Measurements from ENCODE around the gene PIGN.
A peak's percentile ranks its signal among the peaks of the same experiment; 100 is the strongest.
"Not testable (repeated sequence)": the region's sequence is repeated elsewhere in the genome, so short reads cannot be mapped to it uniquely, and the experiment has no call there.

Gene PIGN

GRCh38 chr18:62198259-62198658 lies 11.4 kb upstream of the PIGN start:
- Mint-ChIP-seq H3K9me3 (no peaks in the 10 kb centered on the region), H3K4me3 (no peak overlapping the region), H3K27ac (no peak overlapping the region), H3K4me1 (ENCODE audit: low read depth) (peaks cover 31% of the 10 kb centered on the region), H3K27me3 (ENCODE audit: low read depth) (no peaks in the 10 kb centered on the region), H3K36me3 (ENCODE audit: low read depth) (peaks cover 7% of the 10 kb centered on the region)
- no peak for DNase-seq (ENCODE audit: low spot score)

GRCh38 chr18:62196980-62197379 lies 10.1 kb upstream of the PIGN start:
- no peak overlapping the region for H3K27ac Mint-ChIP-seq
- H3K27me3 Mint-ChIP-seq (ENCODE audit: low read depth) = no peaks in the 10 kb centered on the region
- DNase-seq (ENCODE audit: low spot score) = no peak
- peaks cover 18% of the 10 kb centered on the region for H3K36me3 Mint-ChIP-seq (ENCODE audit: low read depth)
- no peaks in the 10 kb centered on the region for H3K9me3 Mint-ChIP-seq
- H3K4me3 Mint-ChIP-seq = no peak overlapping the region
- peaks cover 40% of the 10 kb centered on the region for H3K4me1 Mint-ChIP-seq (ENCODE audit: low read depth)

DNA sequence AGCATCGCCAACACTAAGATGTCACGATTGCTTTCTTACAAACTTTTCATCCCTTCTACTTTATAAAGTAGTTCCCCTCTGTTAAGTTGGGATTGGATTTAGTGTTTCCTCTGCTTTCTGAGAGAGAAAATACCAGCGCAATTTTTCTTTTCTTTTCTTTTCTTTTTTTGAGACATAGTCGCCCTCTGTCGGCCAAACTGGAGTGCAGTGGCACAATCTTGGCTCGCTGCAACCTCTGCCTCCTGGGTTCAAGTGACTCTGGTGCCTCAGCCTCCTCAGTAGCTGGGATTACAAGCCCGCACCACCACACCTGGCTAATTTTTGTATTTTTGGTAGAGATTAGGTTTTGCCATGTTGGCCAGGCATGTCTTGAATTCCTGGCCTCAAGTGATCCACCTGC lies 9.2 kb upstream of the PIGN start:
- DNase-seq (ENCODE audit: low spot score) = no peak
- Mint-ChIP-seq H3K4me3 (no peak overlapping the region), H3K27ac (no peak overlapping the region), H3K27me3 (ENCODE audit: low read depth) (no peaks in the 10 kb centered on the region), H3K4me1 (ENCODE audit: low read depth) (peaks cover 46% of the 10 kb centered on the region), H3K9me3 (no peaks in the 10 kb centered on the region), H3K36me3 (ENCODE audit: low read depth) (peaks cover 26% of the 10 kb centered on the region)

DNA sequence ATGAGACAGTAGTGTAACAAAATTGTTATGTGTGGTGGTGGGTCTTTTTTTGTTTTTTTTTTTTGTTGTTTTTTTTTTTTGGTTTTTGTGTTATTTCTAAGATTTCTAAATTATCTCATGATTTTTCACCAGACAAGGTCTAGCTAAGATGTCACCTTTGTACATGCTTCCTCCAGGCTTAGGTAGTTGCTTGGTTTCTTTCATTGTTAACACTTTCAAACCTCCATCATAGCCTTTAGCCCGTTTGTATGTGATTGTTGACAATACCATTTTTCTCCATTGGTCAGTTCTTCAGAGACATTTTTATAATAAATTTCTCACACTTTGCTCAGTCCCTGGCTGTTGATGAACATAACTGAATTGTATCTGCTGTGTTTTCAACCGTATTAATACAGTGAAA lies 2.4 kb upstream of the PIGN start:
- Mint-ChIP-seq H3K4me3 (peak overlapping the region; percentile 99), H3K9me3 (no peaks in the 10 kb centered on the region), H3K36me3 (ENCODE audit: low read depth) (peaks cover 45% of the 10 kb centered on the region), H3K27me3 (ENCODE audit: low read depth) (no peaks in the 10 kb centered on the region), H3K27ac (no peak overlapping the region), H3K4me1 (ENCODE audit: low read depth) (peaks cover 55% of the 10 kb centered on the region)
- no peak for DNase-seq (ENCODE audit: low spot score)

- Mint-ChIP-seq H3K36me3 (ENCODE audit: low read depth) (peaks cover 35% of the 10 kb centered on the region), H3K27ac (peak overlapping the region; percentile 95), H3K4me1 (ENCODE audit: low read depth) (peaks cover 47% of the 10 kb centered on the region), H3K27me3 (ENCODE audit: low read depth) (no peaks in the 10 kb centered on the region), H3K4me3 (peak overlapping the region; percentile 99), H3K9me3 (no peaks in the 10 kb centered on the region)
- DNase-seq (ENCODE audit: low spot score) = peak; percentile 9
These were observed 971 bp upstream of the PIGN start for GRCh38 chr18:62187543-62188510.

GRCh38 chr18:62186499-62186773 lies 420 bp downstream of the PIGN start:
- DNase-seq (ENCODE audit: low spot score) = no peak
- no peaks in the 10 kb centered on the region for H3K27me3 Mint-ChIP-seq (ENCODE audit: low read depth)
- H3K27ac Mint-ChIP-seq = peak overlapping the region; percentile 95
- peaks cover 40% of the 10 kb centered on the region for H3K4me1 Mint-ChIP-seq (ENCODE audit: low read depth)
- H3K4me3 Mint-ChIP-seq = peak overlapping the region; percentile 99
- no peaks in the 10 kb centered on the region for H3K9me3 Mint-ChIP-seq
- peaks cover 22% of the 10 kb centered on the region for H3K36me3 Mint-ChIP-seq (ENCODE audit: low read depth)

DNA sequence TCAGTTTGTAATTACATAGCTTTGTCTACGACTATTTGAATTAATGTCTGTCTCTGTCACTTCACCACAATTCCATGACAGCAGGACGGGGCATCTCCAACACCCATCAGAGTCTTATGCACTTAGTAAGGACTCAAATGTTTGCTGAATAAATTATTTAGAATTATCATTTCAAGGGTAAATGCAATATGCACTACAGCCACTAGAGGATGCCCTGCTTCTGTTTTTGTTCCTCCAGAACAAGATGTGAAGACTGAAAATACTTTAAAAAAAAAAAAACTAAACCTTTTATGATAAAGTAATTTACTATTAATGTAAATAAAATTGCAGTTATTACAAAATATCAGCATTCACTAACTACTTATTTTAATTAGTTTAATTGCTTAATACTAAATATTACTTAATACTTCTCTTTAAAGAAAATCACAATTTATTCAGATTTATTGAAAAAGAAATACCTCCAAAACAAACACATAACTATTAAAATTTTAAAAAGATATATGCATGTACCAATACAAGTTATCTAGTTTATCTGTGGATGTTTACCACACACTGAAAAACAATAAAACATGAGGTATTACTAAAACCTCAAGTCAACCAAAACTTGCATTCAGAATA lies 3.2 kb downstream of the PIGN start:
- no peaks in the 10 kb centered on the region for H3K9me3 Mint-ChIP-seq
- no peak overlapping the region for H3K4me3 Mint-ChIP-seq
- H3K36me3 Mint-ChIP-seq (ENCODE audit: low read depth) = peaks cover 8% of the 10 kb centered on the region
- no peak overlapping the region for H3K27ac Mint-ChIP-seq
- H3K27me3 Mint-ChIP-seq (ENCODE audit: low read depth) = no peaks in the 10 kb centered on the region
- DNase-seq (ENCODE audit: low spot score) = no peak
- peaks cover 18% of the 10 kb centered on the region for H3K4me1 Mint-ChIP-seq (ENCODE audit: low read depth)

GRCh38 chr18:62182220-62182619 lies 4.6 kb downstream of the PIGN start:
- Mint-ChIP-seq H3K27ac (no peak overlapping the region), H3K9me3 (no peaks in the 10 kb centered on the region), H3K27me3 (ENCODE audit: low read depth) (no peaks in the 10 kb centered on the region), H3K36me3 (ENCODE audit: low read depth) (peaks cover 1% of the 10 kb centered on the region), H3K4me1 (ENCODE audit: low read depth) (peaks cover 14% of the 10 kb centered on the region), H3K4me3 (no peak overlapping the region)
- DNase-seq (ENCODE audit: low spot score) = no peak

DNA sequence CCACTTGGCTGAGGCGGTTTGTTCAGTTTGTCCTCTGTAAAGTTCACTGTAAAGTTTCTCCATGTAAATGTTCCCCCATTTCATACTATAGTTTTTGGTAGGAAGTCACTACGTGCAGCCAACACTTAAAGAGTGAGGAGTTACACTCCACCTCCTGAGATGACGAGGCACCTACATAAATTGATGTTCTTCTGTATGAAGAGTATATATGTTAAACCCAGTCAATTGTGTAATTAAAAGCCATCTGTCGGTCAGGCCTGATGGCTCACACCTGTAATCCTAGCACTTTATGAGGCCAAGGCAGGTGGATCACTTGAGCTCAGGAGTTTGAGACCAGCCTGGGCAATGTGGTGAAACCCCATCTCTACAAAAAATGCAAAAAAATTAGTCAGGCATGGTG lies 7.6 kb downstream of the PIGN start:
- Mint-ChIP-seq H3K9me3 (no peaks in the 10 kb centered on the region), H3K36me3 (ENCODE audit: low read depth) (no peaks in the 10 kb centered on the region), H3K4me1 (ENCODE audit: low read depth) (peaks cover 4% of the 10 kb centered on the region), H3K27me3 (ENCODE audit: low read depth) (no peaks in the 10 kb centered on the region), H3K4me3 (no peak overlapping the region), H3K27ac (no peak overlapping the region)
- DNase-seq (ENCODE audit: low spot score) = no peak

- Mint-ChIP-seq H3K27ac (no peak overlapping the region), H3K36me3 (ENCODE audit: low read depth) (no peaks in the 10 kb centered on the region)
These were observed 9.6 kb downstream of the PIGN start for GRCh38 chr18:62177271-62177670.

GRCh38 chr18:62175521-62175920 lies 11.3 kb downstream of the PIGN start:
- Mint-ChIP-seq H3K27ac (no peak overlapping the region), H3K4me1 (ENCODE audit: low read depth) (no peaks in the 10 kb centered on the region), H3K36me3 (ENCODE audit: low read depth) (no peaks in the 10 kb centered on the region)

More at GRCh38 chr18:62177271-62177670, 9.6 kb downstream of the PIGN start:
- no peaks in the 10 kb centered on the region for H3K27me3 Mint-ChIP-seq (ENCODE audit: low read depth)
- H3K9me3 Mint-ChIP-seq = no peaks in the 10 kb centered on the region
- H3K4me3 Mint-ChIP-seq = no peak overlapping the region
- DNase-seq (ENCODE audit: low spot score) = no peak
- no peaks in the 10 kb centered on the region for H3K4me1 Mint-ChIP-seq (ENCODE audit: low read depth)

GRCh38 chr18:62172298-62172697 lies 14.6 kb downstream of the PIGN start:
- no peak for DNase-seq (ENCODE audit: low spot score)
- H3K4me3 Mint-ChIP-seq = no peak overlapping the region
- no peak overlapping the region for H3K27ac Mint-ChIP-seq
- no peaks in the 10 kb centered on the region for H3K4me1 Mint-ChIP-seq (ENCODE audit: low read depth)
- no peaks in the 10 kb centered on the region for H3K9me3 Mint-ChIP-seq
- H3K36me3 Mint-ChIP-seq (ENCODE audit: low read depth) = peaks cover 1% of the 10 kb centered on the region
- H3K27me3 Mint-ChIP-seq (ENCODE audit: low read depth) = no peaks in the 10 kb centered on the region

More at GRCh38 chr18:62175521-62175920, 11.3 kb downstream of the PIGN start:
- no peak for DNase-seq (ENCODE audit: low spot score)
- H3K27me3 Mint-ChIP-seq (ENCODE audit: low read depth) = no peaks in the 10 kb centered on the region
- H3K9me3 Mint-ChIP-seq = no peaks in the 10 kb centered on the region
- H3K4me3 Mint-ChIP-seq = no peak overlapping the region

DNA sequence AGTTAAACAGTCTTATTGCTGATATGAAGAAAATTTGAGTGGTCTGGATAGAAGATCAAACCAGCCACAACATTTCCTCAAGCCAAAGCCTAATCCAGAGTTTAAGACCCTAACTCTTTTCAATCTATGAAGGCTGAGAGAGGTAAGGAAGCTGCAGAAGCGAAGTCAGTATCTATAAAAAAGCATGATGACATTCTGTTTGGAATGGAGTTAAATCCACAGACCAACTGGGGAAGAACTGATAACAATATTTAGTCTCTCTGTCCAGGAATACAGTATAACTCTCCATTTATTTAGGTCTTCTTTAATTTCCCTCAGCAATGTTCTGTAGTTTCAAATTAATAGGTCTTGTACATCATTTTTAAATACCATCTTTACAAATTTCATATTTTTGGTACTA lies 16.0 kb downstream of the PIGN start:
- Mint-ChIP-seq H3K27ac (no peak overlapping the region), H3K4me3 (no peak overlapping the region), H3K36me3 (ENCODE audit: low read depth) (peaks cover 5% of the 10 kb centered on the region), H3K4me1 (ENCODE audit: low read depth) (no peaks in the 10 kb centered on the region), H3K9me3 (peaks cover 5% of the 10 kb centered on the region), H3K27me3 (ENCODE audit: low read depth) (no peaks in the 10 kb centered on the region)
- no peak for DNase-seq (ENCODE audit: low spot score)

DNA sequence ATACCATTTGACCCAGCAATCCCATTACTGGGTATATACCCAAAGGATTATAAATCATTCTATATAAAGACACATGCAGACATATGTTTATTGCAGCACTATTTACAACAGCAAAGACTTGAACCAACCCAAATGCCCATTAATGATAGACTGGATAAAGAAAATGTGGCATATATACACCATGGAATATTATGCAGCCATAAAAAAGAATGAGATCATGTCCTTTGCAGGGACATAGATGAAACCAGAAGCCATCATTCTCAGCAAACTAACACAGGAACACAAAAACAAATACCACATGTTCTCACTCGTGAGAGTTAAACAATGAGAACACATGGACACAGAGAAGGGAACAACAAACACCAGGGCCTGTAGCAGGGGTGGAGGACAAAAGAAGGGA lies 20.3 kb downstream of the PIGN start:
- H3K4me3 Mint-ChIP-seq; H3K27ac Mint-ChIP-seq; H3K9me3 Mint-ChIP-seq; H3K27me3 Mint-ChIP-seq (ENCODE audit: low read depth); H3K4me1 Mint-ChIP-seq (ENCODE audit: low read depth); DNase-seq (ENCODE audit: low spot score): not testable (repeated sequence)
- H3K36me3 Mint-ChIP-seq (ENCODE audit: low read depth) = peaks cover 12% of the 10 kb centered on the region
